SK-N-SH treated with all-trans-retinoic acid at 6 μM for 48 hours (cell line): ENCODE results near the gene FOXC1.

Experiments used
- ATAC-seq: fragments of 200-7000 bp; cut with Tn5 transposase; 3 replicates; pipeline ENCODE4 v1.9.1; 2020; ENCODE audit warnings: mild to moderate bottlenecking, moderate library complexity
- CSDC2 ChIP-seq: fragments of 250-450 bp; sonication (Bioruptor Pico); IDR thresholded peaks from 2 replicates; pipeline ENCODE4 v1.5.0; 2020; ENCODE audit warnings: mild to moderate bottlenecking, moderate library complexity
- ESRRG ChIP-seq: fragments of 250-450 bp; sonication (Bioruptor Pico); IDR thresholded peaks from 2 replicates; pipeline ENCODE4 v1.6.1; 2021; ENCODE audit warnings: mild to moderate bottlenecking
- GLIS3 ChIP-seq: fragments of 250-450 bp; sonication (Bioruptor Pico); IDR thresholded peaks from 2 replicates; pipeline ENCODE4 v1.5.0; 2020; ENCODE audit warnings: mild to moderate bottlenecking, moderate library complexity
- ISL1 ChIP-seq: fragments of 250-450 bp; sonication (Bioruptor Pico); IDR thresholded peaks from 2 replicates; pipeline ENCODE4 v2.1.2; 2022; ENCODE audit warnings: mild to moderate bottlenecking, moderate library complexity
- OSR1 ChIP-seq: fragments of 250-450 bp; sonication (Bioruptor Pico); IDR thresholded peaks from 2 replicates; pipeline ENCODE4 v1.8.0; 2022; ENCODE audit warnings: moderate library complexity, mild to moderate bottlenecking, inconsistent platforms
- PPARA ChIP-seq: fragments of 250-450 bp; sonication (Bioruptor Pico); IDR thresholded peaks from 2 replicates; pipeline ENCODE4 v1.5.0; 2020; ENCODE audit warnings: mild to moderate bottlenecking, borderline replicate concordance
- RARB ChIP-seq: fragments of 250-450 bp; sonication (Bioruptor Pico); IDR thresholded peaks from 2 replicates; pipeline ENCODE4 v1.8.0; 2021; ENCODE audit warnings: mild to moderate bottlenecking, moderate library complexity
- SNAI2 ChIP-seq: fragments of 250-450 bp; sonication (Bioruptor Pico); IDR thresholded peaks from 2 replicates; pipeline ENCODE4 v1.5.0; 2020; ENCODE audit warnings: mild to moderate bottlenecking, moderate library complexity
- TCF4 ChIP-seq: fragments of 250-450 bp; sonication (Bioruptor Pico); IDR thresholded peaks from 2 replicates; pipeline ENCODE4 v1.8.0; 2021; ENCODE audit warnings: mild to moderate bottlenecking, moderate library complexity, borderline replicate concordance
- TOX ChIP-seq: fragments of 250-450 bp; sonication (Bioruptor Pico); IDR thresholded peaks from 2 replicates; pipeline ENCODE4 v1.8.0; 2021; ENCODE audit warnings: mild to moderate bottlenecking, moderate library complexity, borderline replicate concordance
- ZC3H10 ChIP-seq: fragments of 250-450 bp; sonication (Bioruptor Pico); IDR thresholded peaks from 2 replicates; pipeline ENCODE4 v1.5.1; 2021; ENCODE audit warnings: mild to moderate bottlenecking, moderate library complexity
- ZFP30 ChIP-seq: fragments of 450-650 bp; formaldehyde crosslinking; IDR thresholded peaks from 2 replicates; pipeline ENCODE4 v1.5.0; 2022; ENCODE audit warnings: mild to moderate bottlenecking, moderate library complexity
- ZNF565 ChIP-seq: fragments of 450-650 bp; formaldehyde crosslinking; conservative IDR thresholded peaks from 2 replicates; pipeline ENCODE4 v1.5.0; 2020; ENCODE audit warnings: low read depth, mild to moderate bottlenecking, moderate library complexity
- ZNF70 ChIP-seq: fragments of 450-650 bp; formaldehyde crosslinking; IDR thresholded peaks from 2 replicates; pipeline ENCODE4 v1.5.0; 2020; ENCODE audit warnings: mild to moderate bottlenecking, moderate library complexity
- ZNF8 ChIP-seq: fragments of 450-650 bp; formaldehyde crosslinking; IDR thresholded peaks from 2 replicates; pipeline ENCODE4 v1.5.0; 2020; ENCODE audit warnings: mild to moderate bottlenecking, moderate library complexity
- TF ChIP-seq, protein P1 (sequence below): fragments of 250-450 bp; sonication (Bioruptor Pico); IDR thresholded peaks from 2 replicates; pipeline ENCODE4 v1.8.0; 2020; ENCODE audit warnings: mild to moderate bottlenecking, moderate library complexity, borderline replicate concordance
- TF ChIP-seq, protein P2 (sequence below): fragments of 250-450 bp; sonication (Bioruptor Pico); IDR thresholded peaks from 2 replicates; pipeline ENCODE4 v1.5.0; 2020; ENCODE audit warnings: mild to moderate bottlenecking, moderate library complexity
- TF ChIP-seq, protein P3 (sequence below): fragments of 250-450 bp; sonication (Bioruptor Pico); IDR thresholded peaks from 2 replicates; pipeline ENCODE4 v1.8.0; 2021; ENCODE audit warnings: low read depth, mild to moderate bottlenecking, moderate library complexity, borderline replicate concordance
- TF ChIP-seq, protein P4 (sequence below): fragments of 250-450 bp; sonication (Bioruptor Pico); IDR thresholded peaks from 2 replicates; pipeline ENCODE4 v1.5.1; 2020; ENCODE audit warnings: low read depth, mild to moderate bottlenecking, moderate library complexity

The FOXC1 gene

GRCh38 chr6:1597121-1597744 is 12.5 kb upstream of the FOXC1 start:
- no peak for ATAC-seq
- TF ChIP-seq TOX (no peak), GLIS3 (CRISPR knock-in tag) (no peak), OSR1 (CRISPR knock-in tag) (no peak)
- TF ChIP-seq, protein P1, sequence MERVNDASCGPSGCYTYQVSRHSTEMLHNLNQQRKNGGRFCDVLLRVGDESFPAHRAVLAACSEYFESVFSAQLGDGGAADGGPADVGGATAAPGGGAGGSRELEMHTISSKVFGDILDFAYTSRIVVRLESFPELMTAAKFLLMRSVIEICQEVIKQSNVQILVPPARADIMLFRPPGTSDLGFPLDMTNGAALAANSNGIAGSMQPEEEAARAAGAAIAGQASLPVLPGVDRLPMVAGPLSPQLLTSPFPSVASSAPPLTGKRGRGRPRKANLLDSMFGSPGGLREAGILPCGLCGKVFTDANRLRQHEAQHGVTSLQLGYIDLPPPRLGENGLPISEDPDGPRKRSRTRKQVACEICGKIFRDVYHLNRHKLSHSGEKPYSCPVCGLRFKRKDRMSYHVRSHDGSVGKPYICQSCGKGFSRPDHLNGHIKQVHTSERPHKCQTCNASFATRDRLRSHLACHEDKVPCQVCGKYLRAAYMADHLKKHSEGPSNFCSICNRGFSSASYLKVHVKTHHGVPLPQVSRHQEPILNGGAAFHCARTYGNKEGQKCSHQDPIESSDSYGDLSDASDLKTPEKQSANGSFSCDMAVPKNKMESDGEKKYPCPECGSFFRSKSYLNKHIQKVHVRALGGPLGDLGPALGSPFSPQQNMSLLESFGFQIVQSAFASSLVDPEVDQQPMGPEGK (CRISPR knock-in tag) = no peak

DNA sequence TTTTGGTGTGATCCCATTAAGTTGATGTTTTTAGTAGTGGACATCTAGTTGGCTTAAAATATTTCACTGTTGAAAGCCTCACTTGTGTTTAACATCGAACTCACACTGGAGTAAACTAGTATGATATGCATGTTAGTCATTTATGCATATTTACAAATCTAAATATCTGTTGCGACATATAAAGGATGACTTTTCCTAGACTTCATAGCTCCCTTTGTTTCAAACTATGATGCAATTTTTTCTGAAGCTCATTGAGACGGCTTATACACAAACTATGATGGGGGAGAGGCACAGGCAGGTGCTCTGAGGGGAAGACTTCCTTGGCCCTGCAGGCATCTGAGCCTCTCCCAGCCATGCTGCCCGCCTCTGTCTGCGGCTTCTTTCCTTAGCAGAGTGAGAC is 11.8 kb upstream of the FOXC1 start:
- TF ChIP-seq SNAI2 (CRISPR knock-in tag) (no peak), ZNF565 (no peak), OSR1 (CRISPR knock-in tag) (no peak), ZFP30 (CRISPR knock-in tag) (no peak), ZNF70 (CRISPR knock-in tag) (no peak), ESRRG (CRISPR knock-in tag) (no peak), TCF4 (no peak), PPARA (CRISPR knock-in tag) (no peak)
- TF ChIP-seq, protein P1 (CRISPR knock-in tag) = no peak
- TF ChIP-seq, protein P2, sequence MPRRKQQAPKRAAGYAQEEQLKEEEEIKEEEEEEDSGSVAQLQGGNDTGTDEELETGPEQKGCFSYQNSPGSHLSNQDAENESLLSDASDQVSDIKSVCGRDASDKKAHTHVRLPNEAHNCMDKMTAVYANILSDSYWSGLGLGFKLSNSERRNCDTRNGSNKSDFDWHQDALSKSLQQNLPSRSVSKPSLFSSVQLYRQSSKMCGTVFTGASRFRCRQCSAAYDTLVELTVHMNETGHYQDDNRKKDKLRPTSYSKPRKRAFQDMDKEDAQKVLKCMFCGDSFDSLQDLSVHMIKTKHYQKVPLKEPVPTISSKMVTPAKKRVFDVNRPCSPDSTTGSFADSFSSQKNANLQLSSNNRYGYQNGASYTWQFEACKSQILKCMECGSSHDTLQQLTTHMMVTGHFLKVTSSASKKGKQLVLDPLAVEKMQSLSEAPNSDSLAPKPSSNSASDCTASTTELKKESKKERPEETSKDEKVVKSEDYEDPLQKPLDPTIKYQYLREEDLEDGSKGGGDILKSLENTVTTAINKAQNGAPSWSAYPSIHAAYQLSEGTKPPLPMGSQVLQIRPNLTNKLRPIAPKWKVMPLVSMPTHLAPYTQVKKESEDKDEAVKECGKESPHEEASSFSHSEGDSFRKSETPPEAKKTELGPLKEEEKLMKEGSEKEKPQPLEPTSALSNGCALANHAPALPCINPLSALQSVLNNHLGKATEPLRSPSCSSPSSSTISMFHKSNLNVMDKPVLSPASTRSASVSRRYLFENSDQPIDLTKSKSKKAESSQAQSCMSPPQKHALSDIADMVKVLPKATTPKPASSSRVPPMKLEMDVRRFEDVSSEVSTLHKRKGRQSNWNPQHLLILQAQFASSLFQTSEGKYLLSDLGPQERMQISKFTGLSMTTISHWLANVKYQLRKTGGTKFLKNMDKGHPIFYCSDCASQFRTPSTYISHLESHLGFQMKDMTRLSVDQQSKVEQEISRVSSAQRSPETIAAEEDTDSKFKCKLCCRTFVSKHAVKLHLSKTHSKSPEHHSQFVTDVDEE = no peak
- TF ChIP-seq, all 23 proteins: peak for 0
- no peak for ATAC-seq

- ATAC-seq = no peak
These were observed 11.3 kb upstream of the FOXC1 start for GRCh38 chr6:1598433-1598832.

More at GRCh38 chr6:1598433-1598832, 11.3 kb upstream of the FOXC1 start:
- TF ChIP-seq, protein P2 = no peak
- TF ChIP-seq ZNF8 (CRISPR knock-in tag) (no peak), ZC3H10 (CRISPR knock-in tag) (no peak), ISL1 (CRISPR knock-in tag) (no peak), TOX (no peak), ZNF565 (no peak), RARB (CRISPR knock-in tag) (no peak), ZNF70 (CRISPR knock-in tag) (no peak), CSDC2 (CRISPR knock-in tag) (no peak), OSR1 (CRISPR knock-in tag) (no peak), SNAI2 (CRISPR knock-in tag) (no peak)
- TF ChIP-seq, protein P3, sequence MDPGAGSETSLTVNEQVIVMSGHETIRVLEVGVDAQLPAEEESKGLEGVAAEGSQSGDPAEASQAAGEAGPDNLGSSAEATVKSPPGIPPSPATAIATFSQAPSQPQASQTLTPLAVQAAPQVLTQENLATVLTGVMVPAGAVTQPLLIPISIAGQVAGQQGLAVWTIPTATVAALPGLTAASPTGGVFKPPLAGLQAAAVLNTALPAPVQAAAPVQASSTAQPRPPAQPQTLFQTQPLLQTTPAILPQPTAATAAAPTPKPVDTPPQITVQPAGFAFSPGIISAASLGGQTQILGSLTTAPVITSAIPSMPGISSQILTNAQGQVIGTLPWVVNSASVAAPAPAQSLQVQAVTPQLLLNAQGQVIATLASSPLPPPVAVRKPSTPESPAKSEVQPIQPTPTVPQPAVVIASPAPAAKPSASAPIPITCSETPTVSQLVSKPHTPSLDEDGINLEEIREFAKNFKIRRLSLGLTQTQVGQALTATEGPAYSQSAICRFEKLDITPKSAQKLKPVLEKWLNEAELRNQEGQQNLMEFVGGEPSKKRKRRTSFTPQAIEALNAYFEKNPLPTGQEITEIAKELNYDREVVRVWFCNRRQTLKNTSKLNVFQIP (CRISPR knock-in tag) = no peak
- TF ChIP-seq, protein P4, sequence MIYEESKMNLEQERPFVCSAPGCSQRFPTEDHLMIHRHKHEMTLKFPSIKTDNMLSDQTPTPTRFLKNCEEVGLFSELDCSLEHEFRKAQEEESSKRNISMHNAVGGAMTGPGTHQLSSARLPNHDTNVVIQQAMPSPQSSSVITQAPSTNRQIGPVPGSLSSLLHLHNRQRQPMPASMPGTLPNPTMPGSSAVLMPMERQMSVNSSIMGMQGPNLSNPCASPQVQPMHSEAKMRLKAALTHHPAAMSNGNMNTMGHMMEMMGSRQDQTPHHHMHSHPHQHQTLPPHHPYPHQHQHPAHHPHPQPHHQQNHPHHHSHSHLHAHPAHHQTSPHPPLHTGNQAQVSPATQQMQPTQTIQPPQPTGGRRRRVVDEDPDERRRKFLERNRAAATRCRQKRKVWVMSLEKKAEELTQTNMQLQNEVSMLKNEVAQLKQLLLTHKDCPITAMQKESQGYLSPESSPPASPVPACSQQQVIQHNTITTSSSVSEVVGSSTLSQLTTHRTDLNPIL (CRISPR knock-in tag) = no peak
- TF ChIP-seq, protein P1 (CRISPR knock-in tag) = no peak
